ENCODE data around the gene TBRG4.
"Not testable (repeated sequence)": the region's sequence is repeated elsewhere in the genome, so short reads cannot be mapped to it uniquely, and the experiment has no call there.

Gene TBRG4

DNA sequence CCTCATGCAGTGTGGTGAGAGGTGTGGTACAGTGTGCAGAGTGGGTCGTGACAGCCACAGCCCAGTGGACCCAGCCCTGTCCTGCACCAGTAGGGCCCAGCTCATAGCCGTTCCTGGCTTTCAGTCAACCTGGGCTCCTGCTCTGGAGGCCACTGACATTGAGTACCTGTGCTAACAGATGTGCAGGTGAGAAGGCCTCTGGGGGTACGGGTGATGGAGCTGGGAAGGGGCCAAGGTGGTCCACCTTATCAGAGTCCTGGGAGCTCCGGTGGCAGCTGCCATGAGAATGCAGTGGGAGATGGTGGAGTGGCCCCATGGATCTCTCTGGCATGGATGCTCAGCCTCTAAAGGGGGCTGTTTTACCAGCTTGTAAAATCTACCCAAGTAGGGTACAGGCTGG, 6.1 kb upstream of the TBRG4 start:
- DNase-seq (ENCODE audit: low read depth in 2 of 2) = no peak

DNA sequence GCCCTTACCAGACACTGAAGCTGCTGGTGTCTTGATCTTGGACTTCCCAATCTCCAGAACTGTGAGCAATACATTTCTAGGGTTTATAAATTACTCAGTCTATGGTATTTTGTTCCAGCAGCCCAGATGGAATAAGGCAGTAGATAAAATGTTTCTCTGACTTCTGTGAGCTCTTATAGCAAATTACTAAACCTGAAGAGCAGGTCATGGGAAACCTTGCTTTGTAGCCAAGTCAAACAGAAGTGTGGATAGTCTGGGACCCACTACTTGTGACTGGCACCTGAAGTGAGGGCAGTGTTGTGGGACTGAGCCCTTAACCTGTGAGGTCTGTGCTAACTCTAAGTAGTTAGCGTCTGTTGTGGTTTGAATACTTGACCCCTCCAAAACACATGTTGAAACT, 4.6 kb upstream of the TBRG4 start:
- DNase-seq (ENCODE audit: low read depth in 2 of 2) = no peak

DNA sequence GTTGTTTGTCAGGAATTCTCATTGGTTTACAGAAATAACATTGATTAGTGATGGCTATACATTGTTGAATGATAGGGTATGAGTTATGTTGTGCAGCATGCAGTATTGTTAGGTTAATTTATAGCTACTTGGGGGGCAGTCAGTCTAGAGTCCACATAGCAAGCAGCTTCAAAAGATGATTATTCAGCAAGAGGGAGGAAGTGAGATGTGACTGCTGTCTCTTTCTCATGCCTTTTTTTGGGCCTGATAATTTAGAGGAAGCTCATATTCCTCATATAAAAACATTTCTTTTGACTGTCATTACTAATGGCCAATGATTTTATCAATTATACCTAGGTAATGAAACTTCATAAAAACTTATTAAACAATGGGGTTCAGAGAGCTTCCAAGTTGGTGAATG, 3.4 kb upstream of the TBRG4 start:
- DNase-seq (ENCODE audit: low read depth in 2 of 2) = no peak

DNA sequence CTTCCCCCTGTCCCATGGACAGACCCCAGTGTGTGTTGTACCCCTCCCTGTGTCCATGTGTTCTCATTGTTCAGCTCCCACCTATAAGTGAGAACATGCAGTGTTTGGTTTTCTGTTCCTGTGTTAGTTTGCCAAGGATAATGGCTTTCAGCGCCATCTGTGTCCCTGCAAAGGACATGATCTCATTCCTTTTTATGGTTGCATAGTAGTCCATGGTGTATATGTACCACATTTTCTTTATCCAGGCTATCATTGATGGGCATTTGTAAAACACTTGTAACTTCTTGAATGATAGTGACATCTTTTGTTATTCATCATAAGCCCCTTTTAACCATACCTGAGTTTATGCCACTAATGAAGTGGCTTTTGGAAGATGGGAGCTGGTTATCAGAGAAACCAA, 2.8 kb upstream of the TBRG4 start:
- DNase-seq (ENCODE audit: low read depth in 2 of 2) = not testable (repeated sequence)

DNA sequence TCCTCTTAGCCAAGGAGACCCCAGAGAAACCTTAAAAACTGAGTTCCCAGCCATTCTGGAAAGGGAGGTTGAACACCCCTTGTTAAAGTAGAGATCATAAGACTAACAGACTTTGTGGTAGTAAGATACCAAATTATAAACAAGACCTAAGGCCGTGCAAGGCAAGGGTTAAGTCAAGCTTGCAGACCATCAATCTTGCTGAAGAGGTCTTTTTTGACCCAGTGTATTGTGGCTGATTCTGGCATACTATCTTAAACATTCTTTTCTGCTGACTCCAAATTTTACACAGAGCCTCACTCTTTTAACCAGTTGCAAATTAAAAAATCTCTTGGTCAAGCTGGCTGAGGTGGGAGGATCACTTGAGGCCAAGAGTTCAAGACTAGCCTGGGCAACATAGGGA, 1.2 kb upstream of the TBRG4 start:
- no peak for DNase-seq (ENCODE audit: low read depth in 2 of 2)

DNA sequence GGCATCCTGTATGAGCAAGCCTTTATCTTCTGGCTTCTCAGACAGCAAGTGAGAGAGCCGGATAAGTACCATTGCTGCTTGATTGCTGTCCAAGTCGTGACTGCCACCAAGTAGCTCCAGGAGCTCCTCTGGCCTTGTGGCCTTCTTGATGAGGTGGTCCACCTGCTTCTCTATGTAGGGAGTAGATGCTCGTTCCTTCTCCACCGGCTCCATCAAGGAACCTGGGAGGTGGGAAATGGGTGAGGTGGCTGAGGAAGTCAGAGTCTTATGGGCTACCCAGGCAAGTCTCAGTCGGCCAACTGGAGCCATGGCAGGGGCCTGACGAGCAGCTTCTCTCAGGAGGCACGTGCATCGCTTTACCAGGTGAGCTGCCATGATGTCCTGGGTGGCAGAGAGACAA, 2.6 kb downstream of the TBRG4 start:
- DNase-seq (ENCODE audit: low read depth in 2 of 2) = no peak

DNA sequence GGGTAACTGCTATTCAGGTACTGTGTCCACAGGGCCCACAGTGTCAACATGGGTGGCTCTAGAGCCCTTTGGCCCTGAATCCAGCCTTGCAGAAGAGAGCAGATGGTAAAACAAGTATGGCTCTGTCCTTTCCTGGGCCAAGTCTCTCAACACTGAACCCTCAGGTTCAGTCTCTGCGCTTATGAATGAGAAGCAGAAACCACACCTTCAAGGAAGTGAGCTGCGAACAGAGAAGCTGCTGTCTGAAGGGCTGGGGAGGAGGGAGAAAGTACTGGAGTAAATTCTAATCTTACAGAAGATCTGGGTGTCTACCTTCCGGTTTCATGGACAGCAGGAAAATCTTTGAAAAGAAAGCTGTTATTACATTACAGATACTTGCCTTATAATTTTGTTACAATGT, 4.1 kb downstream of the TBRG4 start:
- DNase-seq (ENCODE audit: low read depth in 2 of 2) = no peak

DNA sequence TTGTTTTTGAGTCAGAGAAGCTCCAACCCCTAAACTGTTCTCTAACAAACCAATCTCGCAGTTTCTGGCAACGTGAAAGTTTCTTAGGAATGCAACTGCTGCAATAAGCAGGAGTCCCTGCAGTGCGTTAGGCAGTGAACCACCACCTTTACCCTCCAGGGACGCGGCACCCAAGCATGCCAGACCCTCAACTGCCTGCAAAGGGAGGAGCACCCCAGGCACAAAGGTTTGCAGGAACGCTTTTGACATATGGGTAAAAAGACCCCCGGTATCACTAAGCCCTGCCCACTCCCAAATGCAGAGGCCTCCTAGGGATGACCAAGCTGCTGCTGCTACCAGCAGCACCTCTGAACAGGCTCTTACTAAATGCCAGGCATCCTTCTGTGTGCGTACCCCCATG, 4.7 kb downstream of the TBRG4 start:
- DNase-seq (ENCODE audit: low read depth in 2 of 2) = no peak

DNA sequence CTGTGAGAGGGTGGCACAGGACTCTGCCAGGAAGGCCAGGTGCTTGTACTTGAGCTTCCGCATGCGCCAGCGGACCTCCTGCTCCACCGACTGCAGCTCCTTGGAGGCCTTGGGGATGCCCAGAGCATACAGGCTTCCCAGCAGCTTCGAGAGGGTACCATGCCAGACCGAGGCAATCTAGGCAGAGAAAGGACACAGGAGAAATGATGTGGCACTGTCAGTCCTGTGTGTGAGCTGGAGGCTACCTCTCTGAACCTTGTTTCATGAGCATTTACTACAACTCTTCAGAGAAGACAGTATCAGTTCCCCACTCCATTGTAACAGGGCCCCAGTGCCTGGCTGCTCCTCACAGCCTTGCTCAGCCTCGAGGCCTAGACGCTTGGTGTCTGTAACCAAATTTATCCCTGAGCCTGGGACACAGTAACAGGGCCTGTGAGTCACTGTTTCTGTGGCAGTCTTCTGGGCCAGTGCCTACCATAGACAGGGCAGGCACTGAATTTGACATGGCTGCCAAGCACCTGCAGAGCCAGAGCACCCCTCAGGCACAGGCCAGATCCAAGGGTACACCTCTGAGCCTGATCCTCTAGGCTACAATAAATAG, 5.8 kb downstream of the TBRG4 start:
- DNase-seq (ENCODE audit: low read depth in 2 of 2) = no peak

DNA sequence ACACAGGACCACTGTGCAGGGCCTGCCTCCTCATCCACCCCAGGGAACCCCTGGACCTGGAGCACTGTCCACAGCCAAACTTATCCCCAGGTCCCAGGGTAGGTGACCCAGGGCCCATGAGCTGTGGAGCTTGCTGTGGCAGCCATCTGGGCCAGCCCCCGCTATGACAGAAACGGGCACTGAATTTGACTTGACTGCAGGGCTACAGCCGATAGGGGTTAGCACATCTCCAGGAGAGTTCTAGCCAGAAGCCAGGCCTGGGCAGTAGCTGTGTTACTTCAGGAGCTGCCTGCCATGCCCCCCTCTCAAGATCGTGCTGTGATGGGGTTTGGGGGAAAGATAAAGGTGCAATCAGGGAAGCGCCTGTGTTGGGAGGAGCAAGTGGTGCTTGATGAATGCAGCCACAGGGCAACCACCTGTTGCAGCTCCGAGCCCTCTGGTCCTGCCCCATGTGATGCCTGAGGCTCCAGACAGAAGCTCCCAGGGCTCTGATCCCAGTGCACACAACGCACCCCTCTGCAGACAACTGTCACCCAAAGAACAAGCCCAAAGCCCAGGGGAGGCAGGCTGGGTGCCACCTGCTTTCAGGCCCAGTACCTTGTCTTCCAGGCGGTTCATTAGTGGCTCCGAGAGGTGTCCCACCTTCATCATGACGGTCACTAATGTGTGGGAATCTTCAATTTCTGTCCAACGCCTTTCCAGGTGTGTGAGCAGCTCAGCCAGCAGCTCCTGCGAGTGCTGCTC, 6.5 kb downstream of the TBRG4 start:
- DNase-seq (ENCODE audit: low read depth in 2 of 2) = no peak

DNA sequence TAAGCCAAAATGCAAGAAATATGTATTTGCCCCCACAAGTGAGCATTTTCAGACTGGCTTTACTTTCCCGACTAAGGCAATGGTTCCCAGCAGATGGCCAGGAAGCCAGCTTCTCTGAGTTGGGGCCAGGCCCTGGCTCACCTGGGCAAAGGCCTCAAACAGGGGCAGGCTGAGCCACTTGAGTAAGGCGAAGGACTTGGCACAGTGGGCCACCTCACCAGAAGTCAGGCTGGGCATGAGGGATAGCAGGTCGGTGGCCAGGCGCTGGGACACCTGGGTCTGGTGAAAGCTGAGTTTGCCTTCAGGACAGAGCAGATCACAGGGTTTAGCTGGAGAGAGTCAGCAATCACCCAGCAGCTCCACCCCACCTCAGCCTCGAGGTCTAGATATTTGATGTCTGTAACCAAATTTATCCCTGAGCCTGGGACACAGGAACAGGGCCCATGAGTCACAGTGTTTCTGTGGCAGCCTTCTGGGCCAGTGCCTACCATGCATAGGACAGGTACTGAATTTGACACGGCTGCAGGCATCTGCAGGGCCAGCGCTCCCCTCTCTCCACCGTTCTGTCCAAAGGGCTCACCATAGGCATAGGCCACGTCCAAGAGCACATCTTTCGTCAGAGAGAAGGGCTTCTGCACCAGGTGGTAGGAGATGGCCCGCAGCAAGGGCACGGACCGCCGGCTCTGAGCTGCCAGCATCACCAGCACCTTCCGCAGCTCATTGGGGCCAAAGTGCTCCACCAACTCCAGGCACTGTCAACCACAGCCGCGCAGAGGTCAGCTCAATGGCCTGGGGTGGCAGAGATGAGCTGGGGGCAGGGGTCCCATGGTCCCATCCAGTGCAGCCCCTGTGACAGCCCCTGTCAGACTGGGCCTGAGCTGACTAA, 7.3 kb downstream of the TBRG4 start:
- DNase-seq (ENCODE audit: low read depth in 2 of 2) = no peak

DNA sequence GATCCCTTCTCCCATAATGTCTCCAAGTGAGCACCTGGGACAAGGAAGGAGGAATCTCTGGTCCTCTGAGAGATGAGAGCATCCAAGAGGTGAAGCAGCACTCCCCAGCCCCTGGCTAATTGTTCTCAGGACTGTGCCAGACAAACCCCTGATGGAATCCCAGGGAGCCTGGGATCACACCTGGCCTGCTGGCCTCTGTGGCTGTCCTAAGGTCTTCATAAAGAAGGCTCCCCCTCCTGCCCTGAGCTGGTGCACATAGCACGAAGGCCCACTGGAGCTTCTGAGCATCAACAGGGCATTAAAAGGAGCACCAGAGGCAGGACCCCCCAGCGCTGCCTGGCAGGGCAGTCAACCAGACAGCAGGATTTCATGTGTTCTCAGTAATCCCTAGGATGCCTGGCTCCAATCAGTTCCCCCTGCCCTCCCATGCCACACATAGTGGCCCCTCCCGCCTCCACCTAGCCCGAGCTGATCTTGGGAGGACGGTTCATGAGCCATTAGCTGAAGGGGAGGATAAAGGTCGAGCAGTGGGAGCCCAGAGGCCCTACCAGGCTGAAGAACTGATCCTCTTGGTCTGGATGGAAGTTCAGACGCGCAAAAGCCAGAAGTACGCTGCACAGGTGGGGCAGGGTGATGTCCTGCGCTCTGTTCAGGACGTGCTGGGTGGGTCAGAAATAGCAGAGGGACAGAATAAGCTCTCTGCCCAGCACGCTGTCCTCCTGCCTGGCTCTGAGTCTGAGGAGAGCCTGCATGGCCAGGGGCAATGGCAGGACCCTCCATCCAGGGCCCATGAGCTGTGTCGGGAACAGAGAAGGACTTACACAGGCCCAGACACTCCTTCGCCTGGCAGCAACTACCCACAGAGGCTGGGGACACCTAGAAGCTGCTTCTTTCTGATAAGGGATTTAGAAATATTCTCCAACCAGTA, 8.4 kb downstream of the TBRG4 start:
- DNase-seq (ENCODE audit: low read depth in 2 of 2) = no peak

DNA sequence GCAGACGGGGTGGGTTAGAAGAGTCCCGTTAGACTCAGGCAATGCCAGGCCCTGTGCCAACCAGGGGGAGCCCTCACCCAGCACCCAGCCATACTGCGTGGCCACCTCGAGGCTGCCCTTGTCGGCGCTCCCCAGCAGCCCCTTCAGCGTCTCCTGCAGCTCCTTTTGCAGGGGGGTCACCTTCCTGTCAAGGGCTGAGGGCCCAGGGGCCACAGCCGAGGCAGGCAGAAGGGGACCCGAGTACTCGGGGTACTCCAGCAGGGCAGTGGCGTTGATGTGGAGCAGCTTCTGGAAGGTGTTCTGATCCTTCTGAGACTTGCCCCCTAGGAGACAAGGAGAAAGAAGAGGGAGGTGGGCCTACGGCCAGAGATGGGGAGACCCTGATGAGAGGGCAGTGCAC, 9.7 kb downstream of the TBRG4 start:
- DNase-seq (ENCODE audit: low read depth in 2 of 2) = no peak

DNA sequence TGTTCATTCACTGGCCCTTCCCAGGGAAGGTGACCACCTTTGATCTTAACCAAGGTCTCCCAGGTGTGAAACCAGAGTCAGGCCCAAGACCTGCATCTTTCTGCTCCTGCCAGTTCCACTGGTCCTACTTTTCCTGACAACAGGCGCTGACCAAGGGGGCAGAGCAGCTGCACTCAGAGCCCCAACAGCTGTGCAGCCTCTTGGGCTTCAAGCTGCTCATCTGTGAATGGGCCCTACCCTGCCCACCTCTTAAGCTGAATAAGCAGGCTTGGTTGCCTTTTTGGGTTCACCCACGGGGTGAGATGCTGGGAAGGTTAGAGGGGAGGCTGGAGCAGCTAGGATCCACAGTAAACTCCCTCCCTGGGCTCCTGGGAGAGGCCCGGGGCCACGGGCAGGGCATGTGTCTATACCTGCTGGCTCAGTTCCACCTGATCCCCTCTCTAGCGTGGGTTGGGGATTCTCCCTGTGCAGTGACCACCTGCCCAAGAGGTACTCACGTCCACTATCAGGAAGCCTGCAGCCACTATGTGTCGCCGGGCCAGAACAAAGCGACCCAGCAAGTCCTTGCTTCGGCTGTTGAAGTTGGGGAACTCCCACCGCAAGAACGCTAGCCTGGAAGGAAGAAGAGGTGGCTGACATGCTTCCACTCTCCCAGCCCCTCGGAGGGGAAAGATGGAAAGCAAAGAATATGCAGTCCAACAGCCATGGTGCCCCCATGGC, 10.6 kb downstream of the TBRG4 start:
- no peak for DNase-seq (ENCODE audit: low read depth in 2 of 2)

DNA sequence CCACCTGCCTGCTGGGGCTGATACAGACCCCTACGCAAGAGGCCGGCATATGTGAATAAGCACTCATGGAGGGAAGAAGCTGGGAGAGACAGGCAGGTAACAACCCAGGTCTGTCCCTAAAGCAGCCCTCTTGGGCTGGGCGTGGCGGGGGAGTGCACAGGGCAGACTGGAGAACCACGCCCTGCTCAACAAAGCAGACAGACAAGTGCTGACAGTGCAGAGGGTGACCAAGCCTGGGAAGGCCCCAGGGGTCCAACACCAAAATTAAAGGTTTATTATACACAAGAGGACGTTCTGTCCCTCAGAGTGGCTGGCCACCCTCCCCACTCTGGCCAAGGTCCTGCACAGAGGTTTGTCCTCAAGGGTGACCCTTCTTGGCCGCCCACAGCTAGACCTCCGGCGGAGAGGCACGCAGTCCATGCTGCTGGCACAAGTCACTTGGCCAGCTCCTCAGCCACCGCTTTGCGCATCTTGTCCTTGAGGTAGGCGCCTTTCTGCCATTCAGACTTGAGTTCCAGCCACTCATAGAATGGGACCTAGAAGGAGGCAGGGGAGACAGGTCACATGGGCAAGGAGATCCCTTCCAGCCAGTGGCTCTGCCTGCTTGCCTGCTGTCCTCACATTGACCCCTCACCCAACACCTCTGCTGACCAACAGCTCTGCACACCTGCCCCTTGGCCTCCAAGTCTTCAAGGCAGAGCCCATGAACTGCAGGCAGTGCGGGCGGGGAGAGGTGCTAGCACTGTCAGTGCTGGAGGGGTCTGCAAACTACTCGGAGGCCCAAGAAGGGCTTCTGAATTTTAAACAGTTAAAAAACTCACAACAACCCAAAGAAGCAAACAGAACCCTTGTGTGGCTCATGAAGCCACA, 11.4 kb downstream of the TBRG4 start:
- DNase-seq (ENCODE audit: low read depth in 2 of 2) = no peak

DNA sequence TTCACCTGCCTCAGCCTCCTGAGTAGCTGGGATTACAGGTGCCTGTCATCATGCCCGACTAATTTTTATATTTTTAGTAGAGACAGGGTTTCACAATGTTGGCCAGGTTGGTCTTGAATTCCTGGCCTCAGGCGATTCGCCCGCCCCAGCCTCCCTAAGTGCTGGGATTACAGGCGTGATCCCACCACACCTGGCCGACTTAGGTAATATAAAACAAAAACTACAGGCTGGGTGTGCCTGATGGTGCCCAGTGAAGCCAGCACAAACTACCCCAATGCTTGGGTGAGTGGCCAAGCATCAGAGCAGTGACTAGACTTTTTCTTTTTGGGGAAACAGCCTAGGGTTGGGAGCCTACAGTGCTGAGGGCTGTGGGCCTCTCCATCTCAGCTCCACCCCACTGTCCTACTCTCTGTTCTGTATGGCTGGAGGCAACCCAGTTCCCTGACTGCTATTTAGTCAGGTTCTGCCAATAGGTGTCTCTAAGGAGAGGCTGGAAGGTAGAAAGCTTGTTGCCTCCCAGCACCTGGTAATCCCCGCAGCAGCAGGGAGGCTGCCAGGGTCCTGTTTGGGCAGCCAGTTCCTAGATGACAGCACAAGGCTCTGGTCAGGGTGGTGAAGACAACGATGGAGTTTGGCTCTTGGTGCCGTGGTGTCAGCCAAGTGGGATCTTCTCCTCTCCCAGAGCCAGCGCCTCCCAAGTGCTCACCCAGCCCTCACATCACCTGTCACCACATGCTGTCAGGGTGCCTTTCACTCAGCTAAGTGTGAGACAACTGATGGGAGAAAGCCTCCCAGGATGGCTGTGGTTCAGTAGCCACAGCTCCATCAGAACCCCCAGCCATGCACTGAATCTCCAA, 12.3 kb downstream of the TBRG4 start:
- DNase-seq (ENCODE audit: low read depth in 2 of 2) = no peak

DNA sequence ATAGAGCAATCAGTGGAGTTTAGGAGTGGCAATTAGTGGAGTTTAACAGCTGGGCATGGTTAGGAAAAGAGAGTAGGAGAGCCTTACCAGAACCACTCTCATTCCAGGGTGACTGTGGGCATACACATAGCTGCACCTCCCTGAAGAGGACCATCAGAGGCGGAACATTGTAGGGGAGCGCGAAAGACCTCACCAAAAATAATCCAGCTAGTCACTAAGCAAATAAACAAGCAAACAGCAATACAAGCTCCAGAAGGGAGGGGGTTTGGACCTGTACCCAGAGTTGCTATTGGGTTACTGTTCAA, 18.6 kb downstream of the TBRG4 start:
- no peak for DNase-seq (ENCODE audit: low read depth in 2 of 2)

DNA sequence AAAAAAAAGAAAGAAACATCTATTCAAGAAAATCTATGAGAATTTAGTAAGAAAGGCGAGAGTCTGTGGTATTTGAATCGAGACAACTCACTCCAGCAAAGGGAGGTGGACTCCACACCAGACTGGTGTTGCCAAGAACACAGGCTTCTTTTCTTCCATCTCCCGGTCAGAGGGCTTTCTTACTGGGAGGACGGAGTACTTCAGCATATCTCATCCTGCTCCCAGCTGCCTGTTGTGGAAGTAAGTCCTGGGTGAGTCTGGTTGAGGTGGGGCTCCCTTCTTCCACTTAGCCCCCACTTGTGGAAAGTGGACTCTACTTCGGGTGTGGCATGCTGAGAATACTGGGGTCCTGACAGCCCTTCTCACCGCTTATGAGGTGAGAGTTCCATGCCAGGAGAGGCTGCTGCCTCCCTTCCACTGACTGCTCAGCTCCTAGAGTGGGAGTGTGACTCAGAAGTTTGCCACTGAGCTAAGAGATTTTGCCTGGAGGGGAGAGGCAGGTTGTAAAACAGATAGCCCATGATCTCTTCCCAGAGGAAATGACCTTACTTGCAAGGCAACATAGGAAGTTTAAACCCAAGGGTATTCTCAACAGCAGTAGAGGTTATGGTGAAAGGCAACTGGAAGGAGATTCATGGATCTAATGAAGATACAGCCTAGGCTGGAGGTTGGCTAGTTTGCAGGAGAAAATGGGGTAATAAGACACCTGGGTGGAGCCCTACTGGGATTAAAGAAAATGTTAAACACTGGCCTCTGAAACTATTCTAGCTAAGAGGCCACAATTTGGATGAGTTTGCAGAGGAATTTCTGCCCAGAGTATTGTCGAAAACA, 19.2 kb downstream of the TBRG4 start:
- no peak for DNase-seq (ENCODE audit: low read depth in 2 of 2)

Data from stimulated activated CD8-positive, alpha-beta memory T cell treated with anti-CD3 and anti-CD28 coated beads, Interleukin-15, amount 100 ng/mL, for 4 hours (primary cell).